AG04450 (cell line): ENCODE results near the gene KRT77. TPM values are rescaled to one million over a fixed set of nuclear protein-coding genes. Genes with fewer than 3 reads are reported as not detected.

ENCODE experiments used
- CTCF ChIA-PET: fragments of 300-600, 350-600 bp; formaldehyde crosslinking; extraction: SDS; loops from one replicate; lab custom pipeline; 2022; ENCODE audit warnings: antibody characterized with exemption, inconsistent platforms; lab: Charles Lee
- POLR2A ChIA-PET: fragments of 350-600 bp; formaldehyde crosslinking; extraction: SDS; loops from one replicate; lab custom pipeline; 2021; ENCODE audit warnings: antibody characterized with exemption, inconsistent platforms; lab: Yijun Ruan, JAX
- DNase-seq: peaks from one replicate; pipeline ENCODE4 v3.0.0-alpha.2; 2011; ENCODE audit warnings: low read depth, low spot score
- H3K27ac ChIP-seq: one replicate; pipeline ENCODE4 v1.5.1; 2012; ENCODE audit warnings: low read depth, low read length, control low read depth
- H3K27me3 ChIP-seq: one replicate; pipeline ENCODE4 v1.6.0; 2012; ENCODE audit warnings: low read length; ENCODE audit not compliant: control insufficient read depth, insufficient read depth
- H3K4me3 ChIP-seq: 2 replicates; pipeline ENCODE4 v1.5.1; 2011; ENCODE audit warnings: mild to moderate bottlenecking, low read depth, low read length, control low read depth
- H3K9me3 ChIP-seq: 2 replicates; pipeline ENCODE4 v1.5.1; 2012; ENCODE audit warnings: low read length; ENCODE audit not compliant: control insufficient read depth, insufficient read depth
- polyA plus RNA-seq: library from polyadenylated mRNA; depleted of rRNA; stranded (reverse); fragments of >200 nt; gene quantifications from 2 replicates; pipeline ENCODE4 v1.2.3, GENCODE V29; 2011
- TF ChIP-seq, protein P1 (sequence below): IDR thresholded peaks from 2 replicates; pipeline ENCODE4 v1.5.1; 2011; ENCODE audit warnings: low read depth, low read length, control low read depth, inconsistent platforms

Gene KRT77
- polyA plus RNA-seq, 1 experiment: not detected

DNA sequence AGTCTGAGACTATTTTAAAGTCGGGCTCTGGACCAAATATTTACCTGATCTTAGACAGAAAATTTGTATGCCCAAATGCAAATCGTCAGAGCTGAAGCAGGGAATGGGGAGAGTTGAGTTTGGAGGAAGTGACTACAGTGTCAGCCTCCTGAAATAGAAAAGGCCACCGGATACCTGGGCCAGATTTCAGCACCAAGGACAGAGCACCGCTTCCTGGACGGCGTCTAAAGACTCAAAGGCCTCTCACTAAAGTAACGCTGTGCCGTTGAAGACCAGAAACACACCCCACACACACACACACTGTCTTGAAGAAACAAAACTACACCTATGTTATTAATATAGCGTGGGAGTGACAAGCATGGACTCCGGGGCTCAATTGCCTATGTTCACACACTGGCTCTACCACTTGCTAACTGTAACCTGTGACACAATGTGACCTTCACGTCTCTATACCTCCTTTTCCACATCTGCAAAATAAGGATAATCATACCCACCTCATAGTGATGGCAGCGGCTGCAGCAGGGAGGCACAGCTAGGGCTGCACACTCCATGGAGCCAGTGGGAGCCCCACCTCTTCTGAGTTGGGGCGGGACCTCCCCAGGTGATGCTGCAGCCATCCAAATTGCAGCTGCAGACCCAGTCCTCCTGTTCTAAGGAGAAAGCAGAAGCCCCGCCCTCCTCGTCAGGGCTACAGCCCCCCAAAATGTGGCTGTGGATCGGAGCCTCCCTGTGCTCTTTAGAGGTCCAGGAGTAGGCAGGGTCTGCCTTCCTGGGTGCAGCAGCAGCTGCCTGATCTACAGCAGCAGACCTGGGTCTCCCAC lies 38.3 kb upstream of the KRT77 start:
- no peak for DNase-seq
- Histone ChIP-seq H3K27me3 (no peaks in the 10 kb centered on the region), H3K9me3 (no peaks in the 10 kb centered on the region), H3K27ac (no peak overlapping the region), H3K4me3 (no peak overlapping the region)
- ChIA-PET CTCF (no interaction called here), POLR2A (no interaction called here)
- TF ChIP-seq, protein P1, sequence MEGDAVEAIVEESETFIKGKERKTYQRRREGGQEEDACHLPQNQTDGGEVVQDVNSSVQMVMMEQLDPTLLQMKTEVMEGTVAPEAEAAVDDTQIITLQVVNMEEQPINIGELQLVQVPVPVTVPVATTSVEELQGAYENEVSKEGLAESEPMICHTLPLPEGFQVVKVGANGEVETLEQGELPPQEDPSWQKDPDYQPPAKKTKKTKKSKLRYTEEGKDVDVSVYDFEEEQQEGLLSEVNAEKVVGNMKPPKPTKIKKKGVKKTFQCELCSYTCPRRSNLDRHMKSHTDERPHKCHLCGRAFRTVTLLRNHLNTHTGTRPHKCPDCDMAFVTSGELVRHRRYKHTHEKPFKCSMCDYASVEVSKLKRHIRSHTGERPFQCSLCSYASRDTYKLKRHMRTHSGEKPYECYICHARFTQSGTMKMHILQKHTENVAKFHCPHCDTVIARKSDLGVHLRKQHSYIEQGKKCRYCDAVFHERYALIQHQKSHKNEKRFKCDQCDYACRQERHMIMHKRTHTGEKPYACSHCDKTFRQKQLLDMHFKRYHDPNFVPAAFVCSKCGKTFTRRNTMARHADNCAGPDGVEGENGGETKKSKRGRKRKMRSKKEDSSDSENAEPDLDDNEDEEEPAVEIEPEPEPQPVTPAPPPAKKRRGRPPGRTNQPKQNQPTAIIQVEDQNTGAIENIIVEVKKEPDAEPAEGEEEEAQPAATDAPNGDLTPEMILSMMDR: no peak

DNA sequence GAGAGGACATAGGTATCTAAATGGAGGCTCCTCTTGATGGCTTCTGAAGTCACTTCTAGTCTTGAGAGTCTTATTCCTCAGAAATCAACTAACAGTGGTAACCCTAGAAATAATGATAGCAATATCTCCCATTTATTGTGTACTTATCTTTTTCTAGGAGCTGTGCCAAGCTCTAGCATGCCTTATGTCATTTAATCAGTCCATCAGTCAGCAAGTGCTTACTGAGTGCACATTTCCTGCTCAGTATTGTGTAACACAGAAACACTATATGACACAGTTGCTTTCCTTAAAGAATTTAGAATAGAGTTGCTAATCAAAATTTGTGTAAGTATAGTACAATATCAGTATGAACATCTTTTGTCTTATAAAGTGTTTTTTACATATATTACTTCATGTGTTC lies 37.3 kb upstream of the KRT77 start:
- ChIA-PET POLR2A (no interaction called here), CTCF (no interaction called here)
- TF ChIP-seq, protein P1: no peak
- Histone ChIP-seq H3K9me3 (no peaks in the 10 kb centered on the region), H3K4me3 (no peak overlapping the region), H3K27ac (no peak overlapping the region), H3K27me3 (peaks cover 2% of the 10 kb centered on the region)
- DNase-seq: no peak

DNA sequence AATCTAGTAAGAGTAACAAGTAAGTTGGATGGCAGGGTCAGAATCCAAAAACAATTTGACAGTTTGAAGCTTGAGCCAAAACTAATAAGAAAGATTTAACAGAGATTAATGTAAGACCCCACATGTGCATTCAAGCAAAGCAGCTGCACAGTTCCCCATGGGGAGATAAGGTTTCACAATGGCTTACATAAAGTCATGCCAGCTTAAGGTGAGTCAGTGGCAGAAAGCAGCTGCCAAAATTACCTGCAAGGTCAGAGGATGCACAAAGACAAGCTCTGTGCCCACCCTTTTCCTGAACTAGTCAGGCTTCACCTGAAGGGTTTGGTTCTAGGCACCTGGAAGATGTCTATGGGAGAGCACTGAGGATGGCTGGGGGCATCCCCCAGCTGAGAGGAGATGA lies 36.6 kb upstream of the KRT77 start:
- no peak for DNase-seq
- TF ChIP-seq, protein P1: no peak
- Histone ChIP-seq H3K4me3 (no peak overlapping the region), H3K27me3 (peaks cover 3% of the 10 kb centered on the region), H3K9me3 (no peaks in the 10 kb centered on the region), H3K27ac (no peak overlapping the region)
- CTCF ChIA-PET: no interaction called here
- POLR2A ChIA-PET: no interaction called here

DNA sequence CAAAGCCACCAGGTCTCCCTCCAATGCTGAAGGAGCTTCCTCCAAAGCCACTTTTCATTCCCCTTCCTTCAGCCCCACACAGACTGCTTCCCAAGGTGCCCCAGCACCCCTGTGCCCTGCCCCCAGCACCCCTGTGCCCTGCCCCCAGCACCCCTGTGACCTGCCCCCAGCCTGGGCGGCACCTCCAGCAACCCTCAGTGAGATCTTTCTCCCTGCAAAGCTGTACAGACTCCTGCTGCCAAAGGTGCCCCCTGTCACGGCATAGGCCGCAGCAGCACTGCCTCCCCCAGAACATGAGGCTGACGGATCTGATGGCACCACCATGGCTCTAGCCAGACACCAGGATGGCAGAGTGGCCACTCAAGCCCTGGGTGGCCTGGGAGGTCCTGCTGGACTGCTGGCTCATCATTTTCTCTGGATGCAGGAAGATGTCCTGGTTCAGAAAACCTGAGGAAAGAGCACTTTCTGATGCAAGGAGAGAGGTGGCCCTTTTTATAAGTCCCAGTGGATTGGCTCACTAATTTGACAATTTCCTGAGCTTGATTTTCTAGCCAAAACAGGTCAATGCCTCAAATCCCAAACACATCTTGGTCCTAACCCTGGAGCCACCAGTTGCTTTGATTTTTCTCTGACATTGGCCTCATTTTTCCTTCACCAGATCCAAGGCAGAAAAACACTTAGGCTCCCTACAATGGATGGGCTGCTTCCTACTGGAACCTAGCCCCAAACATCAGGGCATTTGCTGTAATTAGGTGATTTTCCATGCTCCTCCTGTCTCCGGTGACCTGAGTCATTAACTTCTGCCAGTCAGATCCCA lies 32.7 kb upstream of the KRT77 start:
- Histone ChIP-seq H3K9me3 (no peaks in the 10 kb centered on the region), H3K27ac (no peak overlapping the region), H3K27me3 (peaks cover 11% of the 10 kb centered on the region), H3K4me3 (no peak overlapping the region)
- DNase-seq: no peak
- ChIA-PET POLR2A (no interaction called here), CTCF (no interaction called here)
- TF ChIP-seq, protein P1: no peak

DNA sequence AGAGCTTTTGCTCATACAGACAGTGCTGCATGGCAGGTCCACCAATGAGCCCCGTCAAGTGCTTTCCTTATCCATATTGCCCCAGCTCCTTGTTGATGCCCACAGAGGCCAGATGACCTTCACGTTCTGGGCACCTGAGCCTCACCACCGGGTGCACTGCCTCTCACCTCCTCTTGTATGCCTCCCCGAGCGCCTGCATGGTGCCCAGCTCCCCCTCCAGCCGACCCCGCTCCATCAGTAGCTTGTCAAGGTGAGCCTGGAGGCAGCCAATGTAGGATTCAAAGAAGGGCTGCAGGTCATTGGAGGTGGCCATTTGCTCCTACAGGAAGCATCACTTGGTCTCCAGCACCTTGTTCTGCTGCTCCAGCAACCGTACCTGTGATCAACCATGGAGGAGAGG lies 31.8 kb upstream of the KRT77 start:
- Histone ChIP-seq H3K27me3 (peaks cover 11% of the 10 kb centered on the region), H3K4me3 (no peak overlapping the region), H3K27ac (no peak overlapping the region), H3K9me3 (no peaks in the 10 kb centered on the region)
- POLR2A ChIA-PET: no interaction called here
- TF ChIP-seq, protein P1: no peak
- CTCF ChIA-PET: no interaction called here
- DNase-seq: no peak
